Neural cell (in vitro differentiated cells): ENCODE data around the gene GSG1L.

Experiments used
- CTCF ChIP-seq: fragments of 450-650 bp; IDR thresholded peaks from 2 replicates; pipeline ENCODE4 v1.5.1; 2014; ENCODE audit warnings: antibody characterized with exemption, mild to moderate bottlenecking, moderate library complexity; ENCODE audit not compliant: poor library complexity, severe bottlenecking
- EP300 ChIP-seq: fragments of 450-650 bp; conservative IDR thresholded peaks from 2 replicates; pipeline ENCODE4 v1.6.1; 2014; ENCODE audit warnings: antibody characterized with exemption, mild to moderate bottlenecking, moderate library complexity; ENCODE audit not compliant: poor library complexity, severe bottlenecking
- EZH2 ChIP-seq: fragments of 200-600, 300-800 bp; shearing (Covaris generic), sonication (generic); IDR thresholded peaks from 2 replicates; pipeline ENCODE4 v1.6.1; 2014; ENCODE audit warnings: antibody characterized with exemption, low read length, borderline replicate concordance, mild to moderate bottlenecking; ENCODE audit not compliant: insufficient read depth, poor library complexity, severe bottlenecking
- MXI1 ChIP-seq: fragments of 450-650 bp; conservative IDR thresholded peaks from 2 replicates; pipeline ENCODE4 v1.6.1; 2014; ENCODE audit warnings: antibody characterized with exemption, mild to moderate bottlenecking; ENCODE audit not compliant: poor library complexity, severe bottlenecking
- POLR2AphosphoS5 ChIP-seq: IDR thresholded peaks from 2 replicates; pipeline ENCODE4 v1.6.1; 2012
- RAD21 ChIP-seq: fragments of 450-650 bp; conservative IDR thresholded peaks from 2 replicates; pipeline ENCODE4 v1.6.1; 2014; ENCODE audit warnings: antibody characterized with exemption, mild to moderate bottlenecking, moderate library complexity
- SMC3 ChIP-seq: fragments of 450-650 bp; conservative IDR thresholded peaks from 2 replicates; pipeline ENCODE4 v1.6.1; 2014; ENCODE audit warnings: antibody characterized with exemption, mild to moderate bottlenecking, moderate library complexity; ENCODE audit not compliant: poor library complexity
- TAF1 ChIP-seq: IDR thresholded peaks from 2 replicates; pipeline ENCODE4 v1.6.1; 2012; ENCODE audit warnings: low read depth
- TF ChIP-seq, protein P1 (sequence below): IDR thresholded peaks from 2 replicates; pipeline ENCODE4 v1.6.1; 2012; ENCODE audit warnings: borderline replicate concordance

DNA sequence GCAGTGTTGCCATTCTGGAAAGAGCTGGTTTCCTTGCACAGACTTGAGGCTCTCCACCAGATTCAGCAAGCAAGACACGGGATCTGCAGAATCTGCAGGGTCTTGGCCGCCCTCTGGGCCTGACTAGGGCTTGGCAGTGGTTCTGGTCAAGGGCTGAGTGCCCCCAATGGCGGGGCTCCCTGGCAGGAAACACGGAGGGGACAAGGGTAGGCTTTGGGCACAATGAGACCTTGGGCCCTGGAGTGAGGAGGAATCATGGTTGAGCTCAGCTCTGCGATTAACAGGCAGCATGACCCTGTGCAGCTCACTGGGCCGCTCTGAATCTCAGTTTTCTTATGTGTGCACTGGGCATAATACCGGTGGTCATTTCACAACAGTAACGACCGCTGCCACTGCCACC is 249.9 kb downstream of the GSG1L start:
- TF ChIP-seq CTCF (no peak), EP300 (no peak), EZH2 (no peak), POLR2AphosphoS5 (no peak), RAD21 (no peak), TAF1 (no peak), SMC3 (no peak), MXI1 (no peak)
- TF ChIP-seq, protein P1, sequence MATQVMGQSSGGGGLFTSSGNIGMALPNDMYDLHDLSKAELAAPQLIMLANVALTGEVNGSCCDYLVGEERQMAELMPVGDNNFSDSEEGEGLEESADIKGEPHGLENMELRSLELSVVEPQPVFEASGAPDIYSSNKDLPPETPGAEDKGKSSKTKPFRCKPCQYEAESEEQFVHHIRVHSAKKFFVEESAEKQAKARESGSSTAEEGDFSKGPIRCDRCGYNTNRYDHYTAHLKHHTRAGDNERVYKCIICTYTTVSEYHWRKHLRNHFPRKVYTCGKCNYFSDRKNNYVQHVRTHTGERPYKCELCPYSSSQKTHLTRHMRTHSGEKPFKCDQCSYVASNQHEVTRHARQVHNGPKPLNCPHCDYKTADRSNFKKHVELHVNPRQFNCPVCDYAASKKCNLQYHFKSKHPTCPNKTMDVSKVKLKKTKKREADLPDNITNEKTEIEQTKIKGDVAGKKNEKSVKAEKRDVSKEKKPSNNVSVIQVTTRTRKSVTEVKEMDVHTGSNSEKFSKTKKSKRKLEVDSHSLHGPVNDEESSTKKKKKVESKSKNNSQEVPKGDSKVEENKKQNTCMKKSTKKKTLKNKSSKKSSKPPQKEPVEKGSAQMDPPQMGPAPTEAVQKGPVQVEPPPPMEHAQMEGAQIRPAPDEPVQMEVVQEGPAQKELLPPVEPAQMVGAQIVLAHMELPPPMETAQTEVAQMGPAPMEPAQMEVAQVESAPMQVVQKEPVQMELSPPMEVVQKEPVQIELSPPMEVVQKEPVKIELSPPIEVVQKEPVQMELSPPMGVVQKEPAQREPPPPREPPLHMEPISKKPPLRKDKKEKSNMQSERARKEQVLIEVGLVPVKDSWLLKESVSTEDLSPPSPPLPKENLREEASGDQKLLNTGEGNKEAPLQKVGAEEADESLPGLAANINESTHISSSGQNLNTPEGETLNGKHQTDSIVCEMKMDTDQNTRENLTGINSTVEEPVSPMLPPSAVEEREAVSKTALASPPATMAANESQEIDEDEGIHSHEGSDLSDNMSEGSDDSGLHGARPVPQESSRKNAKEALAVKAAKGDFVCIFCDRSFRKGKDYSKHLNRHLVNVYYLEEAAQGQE: no peak
